HUES48 (cell line): Measurements from ENCODE around the gene CKLF.

Experiments used
- H3K27ac ChIP-seq: one replicate; pipeline ENCODE4 v1.7.0; 2013; ENCODE audit warnings: low read depth, low read length, inconsistent platforms
- H3K27me3 ChIP-seq: 2 replicates; pipeline ENCODE4 v1.6.1; 2013; ENCODE audit warnings: mild to moderate bottlenecking, low read length; ENCODE audit not compliant: control insufficient read depth, insufficient read depth
- H3K36me3 ChIP-seq: 2 replicates; pipeline ENCODE4 v1.6.1; 2013; ENCODE audit warnings: low read length; ENCODE audit not compliant: control insufficient read depth, insufficient read depth
- H3K4me1 ChIP-seq: 2 replicates; pipeline ENCODE4 v1.6.1; 2013; ENCODE audit warnings: mild to moderate bottlenecking, low read length; ENCODE audit not compliant: control insufficient read depth, insufficient read depth
- H3K4me3 ChIP-seq: 2 replicates; pipeline ENCODE4 v1.5.1; 2013; ENCODE audit warnings: mild to moderate bottlenecking, low read depth, low read length
- H3K9ac ChIP-seq: 2 replicates; pipeline ENCODE4 v1.6.1; 2013; ENCODE audit warnings: mild to moderate bottlenecking, low read depth, low read length, moderate library complexity
- H3K9me3 ChIP-seq: 2 replicates; pipeline ENCODE4 v1.6.1; 2013; ENCODE audit warnings: low read length; ENCODE audit not compliant: control insufficient read depth, insufficient read depth

Gene CKLF

DNA sequence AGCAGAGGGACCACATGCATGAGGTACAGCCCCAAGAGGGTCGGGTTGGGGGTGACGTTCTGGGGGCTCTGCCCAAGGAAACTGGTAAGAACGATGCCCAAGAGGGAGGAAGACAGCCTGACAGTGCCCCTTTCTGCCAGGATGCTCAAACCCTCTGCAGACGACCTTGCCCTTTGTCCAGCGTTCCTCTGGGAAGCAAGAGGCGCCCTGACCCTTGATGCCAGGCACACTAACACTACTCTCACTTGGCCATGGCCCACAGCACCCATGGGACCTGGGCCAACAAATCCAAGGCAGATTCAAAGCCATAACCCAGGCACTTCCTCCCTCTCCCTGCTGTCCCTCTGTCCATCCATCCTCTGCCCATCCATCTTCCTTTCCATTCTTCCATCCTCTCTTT is 22.9 kb upstream of the CKLF start:
- no peaks in the 10 kb centered on the region for H3K36me3 ChIP-seq
- H3K9ac ChIP-seq = no peak overlapping the region

DNA sequence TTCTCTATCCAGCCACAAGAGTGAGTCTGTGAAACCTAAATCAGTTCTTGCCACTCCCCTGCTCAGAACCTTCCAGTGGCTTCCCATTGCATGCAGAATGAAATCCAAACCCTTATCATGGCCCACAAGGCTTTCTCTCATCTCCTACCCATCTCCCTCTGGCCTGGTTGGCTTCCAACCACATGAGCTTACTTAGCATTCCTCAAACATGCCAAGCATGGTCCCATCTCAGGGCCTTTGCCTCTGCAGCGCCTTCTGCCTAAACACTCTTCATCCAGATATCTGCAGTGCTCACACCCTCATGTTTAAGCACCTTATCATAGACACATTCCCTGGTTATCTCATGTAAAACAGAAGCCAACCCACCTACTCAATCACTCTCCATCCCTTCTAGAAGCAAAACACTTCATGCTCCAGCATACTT is 18.0 kb upstream of the CKLF start:
- no peaks in the 10 kb centered on the region for H3K27me3 ChIP-seq
- no peak overlapping the region for H3K9ac ChIP-seq
- H3K4me3 ChIP-seq = no peak overlapping the region
- H3K36me3 ChIP-seq = no peaks in the 10 kb centered on the region
- H3K4me1 ChIP-seq = no peaks in the 10 kb centered on the region
- H3K9me3 ChIP-seq = no peaks in the 10 kb centered on the region
- H3K27ac ChIP-seq = no peak overlapping the region

More for the DNA sequence above, 22.9 kb upstream of the CKLF start:
- Histone ChIP-seq H3K27ac (no peak overlapping the region), H3K9me3 (no peaks in the 10 kb centered on the region), H3K27me3 (no peaks in the 10 kb centered on the region), H3K4me1 (no peaks in the 10 kb centered on the region), H3K4me3 (no peak overlapping the region)

DNA sequence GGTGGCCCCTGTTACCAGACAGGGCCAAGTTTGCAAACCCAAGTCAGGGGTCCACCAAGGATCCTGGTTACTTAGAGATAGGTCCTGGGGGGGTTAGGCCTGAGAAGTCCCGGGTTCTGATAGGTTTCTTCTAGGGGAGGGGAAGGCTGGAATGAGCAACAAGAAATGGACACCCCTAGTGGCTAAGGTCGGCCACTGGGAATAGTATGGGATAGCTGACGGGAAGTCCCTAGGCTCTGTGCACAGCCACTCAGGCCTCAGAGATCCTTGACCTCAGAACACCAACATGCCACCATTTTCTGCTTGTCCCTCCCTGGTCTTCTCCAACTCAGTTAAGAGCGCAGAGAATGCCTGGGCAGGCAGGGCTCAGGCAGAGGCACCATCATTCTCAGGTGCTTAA is 15.9 kb upstream of the CKLF start:
- H3K27me3 ChIP-seq = no peaks in the 10 kb centered on the region
- no peaks in the 10 kb centered on the region for H3K9me3 ChIP-seq
- no peak overlapping the region for H3K4me3 ChIP-seq
- H3K27ac ChIP-seq = no peak overlapping the region
- H3K9ac ChIP-seq = no peak overlapping the region
- no peaks in the 10 kb centered on the region for H3K36me3 ChIP-seq
- peaks cover under 1% of the 10 kb centered on the region; the same call in 1 of the 2 replicates for H3K4me1 ChIP-seq

DNA sequence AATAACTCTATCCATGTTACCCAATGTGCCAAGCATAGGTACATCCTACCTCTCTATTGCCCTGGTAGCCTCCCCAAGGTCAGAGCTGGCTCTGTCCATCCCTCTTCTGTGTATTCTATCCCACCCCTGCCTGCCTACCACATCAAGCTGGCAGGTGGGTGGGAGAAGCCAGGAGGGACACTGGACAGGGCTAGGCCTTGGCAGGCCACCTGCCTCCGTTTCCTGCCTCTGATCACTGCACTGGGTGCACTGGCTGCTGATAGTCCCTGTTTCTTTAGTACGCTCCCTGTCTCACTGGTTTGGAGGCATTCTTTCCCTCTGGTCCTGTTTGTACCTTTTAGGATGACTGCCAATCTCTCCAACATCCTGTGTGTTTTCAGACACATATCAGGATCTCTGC is 15.1 kb upstream of the CKLF start:
- Histone ChIP-seq H3K27me3 (no peaks in the 10 kb centered on the region), H3K9me3 (no peaks in the 10 kb centered on the region), H3K4me3 (no peak overlapping the region), H3K36me3 (no peaks in the 10 kb centered on the region), H3K4me1 (peaks cover 7% of the 10 kb centered on the region), H3K9ac (no peak overlapping the region), H3K27ac (no peak overlapping the region)

DNA sequence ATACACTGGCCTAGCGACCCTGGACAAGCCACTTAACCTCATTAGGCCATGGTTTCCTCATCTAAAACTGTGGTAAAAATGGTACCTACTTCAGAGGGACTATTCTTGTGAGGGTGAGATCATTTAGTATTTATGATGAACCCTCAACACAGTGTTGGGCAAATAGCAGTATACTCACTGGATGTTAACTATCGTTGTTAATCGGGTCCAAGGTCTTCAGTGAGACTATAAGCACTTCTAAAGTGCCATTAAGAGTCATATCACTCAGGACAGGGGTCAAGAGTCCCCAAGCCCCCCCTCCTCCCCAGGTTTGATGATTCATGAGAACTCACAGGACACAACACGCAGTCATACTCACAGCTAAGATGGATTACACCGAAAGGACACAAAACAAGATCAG is 13.5 kb upstream of the CKLF start:
- no peak overlapping the region for H3K27ac ChIP-seq
- H3K4me1 ChIP-seq = peaks cover 10% of the 10 kb centered on the region
- H3K36me3 ChIP-seq = no peaks in the 10 kb centered on the region
- H3K9ac ChIP-seq = no peak overlapping the region
- H3K4me3 ChIP-seq = no peak overlapping the region
- H3K9me3 ChIP-seq = no peaks in the 10 kb centered on the region
- H3K27me3 ChIP-seq = no peaks in the 10 kb centered on the region

DNA sequence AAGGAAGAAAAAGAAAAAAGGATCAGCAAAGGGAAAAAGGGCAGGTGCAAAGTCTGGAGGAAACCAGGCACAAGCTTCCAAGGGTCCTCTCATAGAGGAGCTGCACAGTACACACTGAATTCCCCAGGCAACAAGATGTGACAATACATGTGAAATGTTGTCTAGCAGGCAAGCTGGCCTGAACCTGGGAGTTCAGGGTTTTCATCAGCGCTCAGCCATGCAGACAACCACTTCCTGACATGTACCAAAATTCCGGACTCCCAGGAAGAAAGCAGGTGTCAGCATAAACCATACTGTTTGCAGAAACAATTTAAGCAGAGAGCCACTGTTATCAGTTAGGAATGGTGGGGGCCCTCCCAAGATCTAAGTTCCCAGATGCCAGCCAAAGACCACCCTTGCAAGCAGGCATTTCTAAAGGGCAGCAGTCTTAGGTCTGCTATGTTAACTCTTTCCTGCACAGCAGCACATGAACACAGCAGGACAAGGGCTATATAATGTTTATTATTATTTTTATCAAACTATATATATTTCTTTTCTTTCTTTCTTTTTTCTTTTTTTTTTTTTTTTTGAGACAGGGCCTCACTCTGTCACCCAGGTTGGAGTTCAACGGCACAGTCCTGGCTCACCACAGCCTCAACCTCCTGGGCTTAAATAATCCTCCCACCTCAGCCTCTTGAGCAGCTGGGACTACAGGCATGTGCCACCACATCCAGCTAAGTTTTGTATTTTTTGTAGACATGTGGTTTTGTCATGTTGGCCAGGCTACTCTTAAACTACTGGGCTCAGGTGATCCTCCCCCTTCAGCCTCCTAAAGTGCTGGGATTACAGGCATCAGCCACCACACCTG is 12.5 kb upstream of the CKLF start:
- Histone ChIP-seq H3K4me3 (no peak overlapping the region), H3K9me3 (no peaks in the 10 kb centered on the region), H3K27ac (no peak overlapping the region), H3K4me1 (peaks cover 10% of the 10 kb centered on the region), H3K9ac (no peak overlapping the region), H3K27me3 (no peaks in the 10 kb centered on the region), H3K36me3 (no peaks in the 10 kb centered on the region)

DNA sequence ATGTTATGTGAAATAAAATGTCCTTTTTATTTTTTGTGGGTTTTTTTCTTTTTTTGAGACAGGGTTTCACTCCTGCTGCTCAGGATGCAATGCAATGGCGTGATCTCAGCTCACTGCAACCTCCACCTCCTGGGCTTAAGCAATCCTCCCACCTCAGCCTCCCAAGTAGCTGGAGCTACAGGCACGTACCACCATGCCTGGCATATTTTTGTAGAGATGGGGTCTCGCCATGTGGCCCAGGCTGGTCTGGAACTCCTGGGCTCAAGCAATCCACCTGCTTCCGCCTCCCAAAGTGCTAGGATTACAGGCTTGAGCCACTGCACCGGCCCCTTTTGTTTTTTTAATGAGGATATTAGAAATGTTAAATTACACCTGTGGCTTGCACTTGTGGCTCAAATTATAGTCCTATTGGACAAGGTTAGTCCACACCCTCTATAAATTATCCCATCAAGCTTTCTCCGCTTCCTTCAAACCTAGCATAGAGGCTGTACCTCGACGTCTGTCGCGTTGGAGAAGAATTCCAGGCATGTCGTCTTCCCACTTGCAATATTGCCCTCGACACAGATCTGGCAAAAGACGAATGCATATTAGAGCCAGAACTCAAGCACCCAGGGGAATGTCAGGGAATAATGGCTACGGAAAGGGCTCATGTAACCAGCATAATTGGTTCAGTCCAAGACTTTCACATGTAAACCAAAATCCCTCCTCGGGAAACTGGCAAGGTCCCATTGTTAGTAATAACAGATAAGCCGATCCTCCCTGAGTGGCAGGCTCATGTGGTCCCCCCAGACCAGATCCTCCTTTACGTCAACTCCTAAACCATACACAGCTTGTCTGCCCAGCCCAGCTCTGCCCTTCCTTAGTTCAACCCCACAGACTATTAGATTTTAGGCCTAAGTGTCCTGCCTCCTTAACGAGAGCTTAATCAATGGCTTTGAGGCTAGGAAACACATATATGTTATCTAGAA is 10.7 kb upstream of the CKLF start:
- no peaks in the 10 kb centered on the region for H3K27me3 ChIP-seq
- H3K9me3 ChIP-seq = no peaks in the 10 kb centered on the region
- no peak overlapping the region for H3K4me3 ChIP-seq
- H3K4me1 ChIP-seq = peaks cover 10% of the 10 kb centered on the region
- no peak overlapping the region for H3K27ac ChIP-seq
- no peak overlapping the region for H3K9ac ChIP-seq
- H3K36me3 ChIP-seq = no peaks in the 10 kb centered on the region

DNA sequence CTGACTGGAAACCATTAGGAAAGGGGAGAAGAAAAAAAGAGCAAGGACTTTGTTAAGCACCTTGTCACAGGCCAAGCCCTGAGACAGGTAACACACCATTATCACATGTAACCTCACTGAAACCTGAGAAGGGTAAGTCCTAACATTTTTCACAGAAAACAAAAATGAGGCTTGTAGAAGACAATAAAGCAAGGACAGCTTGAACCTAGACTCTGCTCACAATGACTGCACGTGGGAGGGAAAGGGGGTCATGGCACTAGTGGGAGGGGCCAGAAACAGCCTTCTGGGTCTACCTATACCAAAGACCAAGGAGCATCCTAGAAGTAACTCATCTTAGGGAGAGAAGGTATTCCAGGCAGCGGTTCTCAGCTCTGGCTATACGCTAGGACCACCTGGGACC is 10.0 kb upstream of the CKLF start:
- Histone ChIP-seq H3K27me3 (no peaks in the 10 kb centered on the region), H3K9ac (no peak overlapping the region)

DNA sequence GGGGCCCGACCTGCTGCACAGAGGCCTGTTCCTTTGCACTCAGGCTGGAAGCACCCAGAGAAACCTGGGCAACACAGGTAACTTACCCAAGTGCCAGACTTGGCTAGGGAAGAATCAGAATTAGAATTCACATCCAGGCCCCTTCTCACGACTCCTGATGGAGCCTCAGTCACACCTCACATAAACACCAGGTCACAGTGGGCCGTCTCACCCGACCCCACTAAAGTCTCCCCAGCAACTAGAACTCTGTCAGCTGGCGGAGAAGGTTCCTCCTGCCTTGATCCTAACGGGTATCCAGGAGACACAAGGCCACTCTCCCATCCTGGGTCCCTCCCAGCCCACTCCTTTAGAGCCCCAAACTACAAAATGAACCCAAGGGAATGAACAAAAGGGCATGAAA is 8.8 kb upstream of the CKLF start:
- peaks cover 10% of the 10 kb centered on the region for H3K4me1 ChIP-seq
- no peaks in the 10 kb centered on the region for H3K9me3 ChIP-seq

More for the DNA sequence above, 10.0 kb upstream of the CKLF start:
- Histone ChIP-seq H3K27ac (no peak overlapping the region), H3K36me3 (no peaks in the 10 kb centered on the region), H3K4me1 (peaks cover 10% of the 10 kb centered on the region), H3K9me3 (no peaks in the 10 kb centered on the region), H3K4me3 (no peak overlapping the region)

DNA sequence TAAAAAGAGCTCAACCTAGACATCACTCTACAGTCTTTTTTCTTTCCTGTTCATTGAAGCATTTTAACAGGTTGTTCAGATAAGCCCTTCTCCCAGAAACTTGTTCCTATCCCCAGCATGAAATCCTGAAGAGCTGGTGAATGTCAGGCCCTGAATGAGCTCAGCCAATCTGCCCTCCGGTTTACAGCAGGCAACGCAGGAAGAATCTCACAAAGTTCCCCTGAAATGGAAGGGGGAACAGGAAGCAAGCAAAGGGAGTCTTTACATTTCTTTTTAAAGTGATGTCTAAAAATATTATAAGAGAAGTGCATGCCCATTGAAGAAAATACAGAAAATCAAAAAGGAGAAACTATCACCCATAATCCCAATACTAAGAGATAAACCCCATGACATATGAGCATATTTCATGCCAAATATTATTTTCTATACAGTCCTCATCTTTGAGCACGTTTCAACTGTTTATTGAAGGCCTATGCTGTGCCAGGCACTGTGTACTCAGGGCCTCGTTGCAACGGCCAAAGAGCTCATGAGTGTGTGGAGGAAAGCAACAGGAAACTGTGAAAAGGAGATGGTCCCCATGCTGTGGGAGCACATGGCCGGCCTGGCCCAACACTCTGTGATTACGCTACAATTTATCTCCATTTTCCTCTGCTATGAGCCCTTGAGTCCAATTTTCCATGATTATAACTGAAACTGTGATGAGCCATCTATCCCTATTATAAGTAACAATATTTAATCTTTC is 8.2 kb upstream of the CKLF start:
- Histone ChIP-seq H3K4me3 (no peak overlapping the region), H3K27me3 (no peaks in the 10 kb centered on the region), H3K36me3 (no peaks in the 10 kb centered on the region), H3K9me3 (no peaks in the 10 kb centered on the region), H3K4me1 (peaks cover 13% of the 10 kb centered on the region), H3K27ac (no peak overlapping the region), H3K9ac (no peak overlapping the region)

More for the DNA sequence above, 8.8 kb upstream of the CKLF start:
- no peak overlapping the region for H3K9ac ChIP-seq
- H3K36me3 ChIP-seq = no peaks in the 10 kb centered on the region
- H3K4me3 ChIP-seq = no peak overlapping the region
- no peak overlapping the region for H3K27ac ChIP-seq
- no peaks in the 10 kb centered on the region for H3K27me3 ChIP-seq
